Globus pallidus (tissue), 1 donor: ENCODE results near the gene SHISA2.

ENCODE experiments used
- DNase-seq: peaks from one replicate; pipeline ENCODE4 v3.0.0-alpha.2; 2015; ENCODE audit warnings: low spot score

The SHISA2 gene

GRCh38 chr13:26048741-26049140, 3.1 kb downstream of the SHISA2 start:
- no peak for DNase-seq

- DNase-seq, result no peak
Measured at GRCh38 chr13:26047040-26047439, 4.8 kb downstream of the SHISA2 start.

GRCh38 chr13:26046639-26047038, 5.2 kb downstream of the SHISA2 start:
- no peak for DNase-seq

- DNase-seq, result no peak
Measured at GRCh38 chr13:26045142-26045541, 6.7 kb downstream of the SHISA2 start.

GRCh38 chr13:26042785-26043184, 9.0 kb downstream of the SHISA2 start:
- DNase-seq, result no peak

GRCh38 chr13:26041444-26041843, 10.4 kb downstream of the SHISA2 start:
- no peak for DNase-seq

GRCh38 chr13:26038931-26039475, 12.8 kb downstream of the SHISA2 start:
- no peak for DNase-seq

GRCh38 chr13:26037302-26037701, 14.5 kb downstream of the SHISA2 start:
- DNase-seq, result peak; percentile 88

GRCh38 chr13:26036383-26036782, 15.4 kb downstream of the SHISA2 start:
- DNase-seq, result no peak

GRCh38 chr13:26034018-26034417, 17.8 kb downstream of the SHISA2 start:
- DNase-seq, result no peak

GRCh38 chr13:26030331-26030730, 21.5 kb downstream of the SHISA2 start:
- DNase-seq, result no peak

GRCh38 chr13:26029581-26030136, 22.2 kb downstream of the SHISA2 start:
- no peak for DNase-seq

- DNase-seq, result no peak
Measured at GRCh38 chr13:26026211-26026610, 25.6 kb downstream of the SHISA2 start.

- DNase-seq, result no peak
Measured at GRCh38 chr13:26025771-26026170, 26.0 kb downstream of the SHISA2 start.

GRCh38 chr13:26025196-26025595, 26.6 kb downstream of the SHISA2 start:
- DNase-seq, result peak; percentile 45

GRCh38 chr13:26024558-26024957, 27.3 kb downstream of the SHISA2 start:
- DNase-seq, result no peak

GRCh38 chr13:26022538-26023292, 29.1 kb downstream of the SHISA2 start:
- DNase-seq, result no peak

GRCh38 chr13:26021956-26022355, 29.9 kb downstream of the SHISA2 start:
- DNase-seq, result no peak

- no peak for DNase-seq
Measured at GRCh38 chr13:26021516-26021915, 30.3 kb downstream of the SHISA2 start.

- DNase-seq, result no peak
Measured at GRCh38 chr13:26020891-26021290, 30.9 kb downstream of the SHISA2 start.

- DNase-seq, result no peak
Measured at GRCh38 chr13:26019881-26020870, 31.6 kb downstream of the SHISA2 start.

GRCh38 chr13:26019251-26019650, 32.6 kb downstream of the SHISA2 start:
- no peak for DNase-seq
